ENCODE measurements around the gene HVCN1.

- no peak for TF ChIP-seq CTCF (conservative IDR thresholded peaks at IDR 0.05)
- TF ChIP-seq EZH2 (IDR thresholded peaks at IDR 0.05; ENCODE audit: low read depth), result no peak
Measured at GRCh38 chr12:110639336-110640141, 49.4 kb downstream of the HVCN1 start.

Measured in PC-9 (cell line).